Renal cortical epithelial cell (primary cell): ENCODE results near the gene SLC26A4. TPM values are rescaled to one million over a fixed set of nuclear protein-coding genes. Genes with fewer than 3 reads are reported as not detected.

Experiments used
- DNase-seq: peaks from one replicate; pipeline ENCODE4 v3.0.0-alpha.2; 2011; ENCODE audit warnings: low read depth
- total RNA-seq: library from RNA; depleted of rRNA; stranded (reverse); fragments of >200 nt; gene quantifications from 2 replicates; pipeline ENCODE4 v1.2.3, GENCODE V29; 2014

SLC26A4 gene
- total RNA-seq, 1 donor from 2014 or later: 0.10 TPM

- no peak for DNase-seq
Measured at GRCh38 chr7:107746006-107746405, 85.4 kb downstream of the SLC26A4 start.

DNA sequence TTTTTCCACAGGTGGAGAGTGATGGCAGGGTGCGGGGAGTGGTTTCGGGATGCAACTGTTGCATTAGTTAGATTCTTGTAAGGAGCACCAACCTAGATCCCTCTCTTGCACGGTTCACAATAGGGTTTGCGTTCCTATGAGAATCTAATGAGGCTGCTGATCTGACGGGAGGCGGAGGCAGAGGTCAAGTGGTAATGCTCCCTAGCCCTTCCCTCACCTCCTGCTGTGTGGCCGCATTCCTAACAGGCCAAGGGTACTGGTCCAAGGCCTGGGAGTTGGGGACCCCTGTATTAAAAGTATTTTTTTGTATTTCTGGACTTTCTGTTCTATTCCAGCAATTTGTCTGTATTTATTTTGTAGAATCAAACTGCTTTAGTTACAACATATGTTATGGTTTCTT is 90.5 kb downstream of the SLC26A4 start:
- DNase-seq: no peak

DNA sequence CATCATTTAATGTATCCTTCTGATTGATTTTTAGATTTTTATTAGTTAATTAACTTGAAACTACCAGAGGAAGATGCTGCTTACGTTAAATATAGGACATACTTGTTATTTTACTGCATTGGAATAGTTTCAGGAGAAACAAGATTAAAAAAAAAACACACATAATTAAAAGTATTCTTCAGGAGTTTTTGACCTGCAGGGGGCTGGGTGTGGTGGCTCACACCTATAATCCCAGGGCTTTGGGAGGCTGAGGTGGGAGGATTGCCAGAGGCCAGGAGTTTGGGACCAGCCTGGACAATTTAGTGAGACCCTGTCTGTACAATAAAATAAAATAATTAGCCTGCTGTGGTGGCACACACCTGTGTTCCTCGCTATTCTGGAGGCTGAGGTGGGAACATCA is 94.0 kb downstream of the SLC26A4 start:
- DNase-seq: no peak

DNA sequence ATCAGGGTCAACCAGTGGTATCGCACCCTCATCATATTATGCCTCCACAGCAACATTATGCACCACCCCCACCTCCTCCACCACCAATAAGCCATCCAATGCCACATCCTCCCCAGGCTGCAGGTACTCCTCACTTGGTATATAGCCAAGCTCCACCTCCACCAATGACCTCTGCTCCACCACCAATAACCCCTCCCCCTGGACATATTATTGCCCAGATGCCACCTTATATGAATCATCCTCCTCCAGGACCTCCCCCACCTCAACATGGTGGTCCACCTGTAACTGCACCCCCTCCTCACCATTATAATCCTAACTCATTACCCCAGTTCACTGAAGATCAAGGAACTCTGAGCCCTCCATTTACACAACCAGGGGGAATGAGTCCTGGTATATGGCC is 98.0 kb downstream of the SLC26A4 start:
- DNase-seq: no peak

- DNase-seq: no peak
Measured at GRCh38 chr7:107767391-107767790, 106.8 kb downstream of the SLC26A4 start.

Other genes starting within 250 kb of the SLC26A4 start
- 0.05 TPM in 1 of 2 replicates, not detected in the other for gene GPR22, start 190.8 kb upstream of the SLC26A4 start, total RNA-seq
- gene COG5, start 96.9 kb upstream of the SLC26A4 start, total RNA-seq: 30.6 and 55.2 TPM in 2 replicates
- gene DUS4L, start 96.9 kb upstream of the SLC26A4 start, total RNA-seq: 11.3 and 12.8 TPM in 2 replicates
- gene BCAP29, start 80.6 kb upstream of the SLC26A4 start, total RNA-seq: 63.4 and 116 TPM in 2 replicates
- gene CBLL1, start 83.3 kb downstream of the SLC26A4 start, total RNA-seq: 26.6 and 29.2 TPM in 2 replicates
- gene SLC26A3, start 142.4 kb downstream of the SLC26A4 start, total RNA-seq: not detected in 2 replicates
- 88.6 and 155 TPM in 2 replicates for gene DLD, start 230.4 kb downstream of the SLC26A4 start, total RNA-seq